ENCODE results near the gene CCL2.

The CCL2 gene

DNA sequence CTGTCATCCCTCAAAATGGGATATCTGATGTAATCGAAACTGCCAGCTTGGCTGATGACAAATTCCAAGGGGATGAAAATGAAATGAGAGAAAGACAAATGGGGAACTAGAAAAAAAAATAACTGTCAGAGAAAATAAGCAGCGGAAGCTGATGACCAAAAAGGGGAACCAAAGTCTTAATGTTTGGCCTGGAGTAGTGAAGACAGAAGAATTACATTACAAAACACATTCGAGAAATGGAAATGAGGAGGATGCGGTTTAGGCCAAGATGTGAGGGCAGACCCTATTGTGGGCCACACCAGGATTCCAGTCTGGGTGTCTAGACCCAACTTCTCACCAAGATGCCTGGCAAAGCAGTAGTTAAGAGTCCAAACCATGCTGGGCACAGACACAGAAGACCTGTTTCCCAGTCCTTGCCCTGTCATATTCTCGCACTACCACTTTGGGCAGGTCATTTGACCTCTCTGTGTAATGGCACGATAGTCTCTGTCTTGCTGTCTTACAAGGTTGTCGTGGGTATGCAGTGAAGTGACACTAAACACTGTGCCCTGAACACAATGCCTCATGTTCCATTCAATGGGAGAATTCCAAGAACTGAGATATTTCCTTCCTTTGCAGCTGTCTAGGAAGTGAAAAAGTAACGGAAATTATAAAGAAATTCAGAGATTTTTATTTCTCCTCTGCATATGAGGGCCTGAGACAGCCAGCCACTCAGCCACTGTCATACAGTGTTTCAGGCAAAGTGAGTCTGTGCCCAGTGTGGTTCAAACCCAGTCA lies 12.3 kb upstream of the CCL2 start:
- DNase-seq = no peak

DNA sequence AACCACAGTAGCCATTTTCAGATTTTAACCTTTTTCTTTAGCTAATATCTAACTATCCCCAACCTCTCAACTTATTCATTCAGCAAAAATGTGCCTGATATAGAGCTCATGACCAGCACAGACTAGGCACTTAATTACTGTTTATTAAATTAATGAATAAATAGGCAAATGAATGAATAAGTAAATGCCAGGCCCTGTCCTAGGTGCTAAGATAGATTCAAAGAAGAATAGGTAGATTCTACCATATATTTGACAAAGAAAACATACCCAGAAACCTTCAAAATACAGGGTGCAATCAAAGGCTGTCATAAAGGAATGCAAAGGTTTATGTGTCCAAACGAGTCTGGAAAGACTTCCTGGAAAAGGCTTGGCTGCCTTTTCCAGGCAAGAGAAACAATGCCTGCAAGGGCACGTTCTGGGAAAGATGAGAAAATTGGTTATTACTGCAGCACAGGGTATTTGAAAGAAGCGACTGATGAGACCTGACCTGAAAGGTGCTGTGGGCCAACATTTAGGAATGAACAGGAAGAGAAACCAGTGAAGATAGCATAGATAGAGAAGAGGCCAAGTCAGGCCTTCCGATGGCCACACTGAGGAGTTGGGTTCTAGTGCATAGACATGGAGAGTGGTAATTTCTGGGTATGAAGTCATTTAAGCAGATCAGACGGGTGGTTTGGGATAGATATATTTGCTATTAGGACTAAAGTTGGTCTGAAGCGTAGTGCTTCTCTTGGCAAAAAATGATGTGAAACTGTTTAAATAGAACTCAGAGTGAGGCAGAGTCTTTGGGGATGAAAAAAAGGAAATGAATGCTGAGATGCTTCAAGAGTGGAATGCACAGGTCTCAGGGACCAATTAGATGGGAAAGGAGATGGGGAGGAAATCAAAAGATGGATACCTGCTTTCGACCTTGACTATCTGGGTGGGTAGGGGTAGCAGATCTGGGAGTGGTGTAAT lies 11.4 kb upstream of the CCL2 start:
- DNase-seq = no peak

DNA sequence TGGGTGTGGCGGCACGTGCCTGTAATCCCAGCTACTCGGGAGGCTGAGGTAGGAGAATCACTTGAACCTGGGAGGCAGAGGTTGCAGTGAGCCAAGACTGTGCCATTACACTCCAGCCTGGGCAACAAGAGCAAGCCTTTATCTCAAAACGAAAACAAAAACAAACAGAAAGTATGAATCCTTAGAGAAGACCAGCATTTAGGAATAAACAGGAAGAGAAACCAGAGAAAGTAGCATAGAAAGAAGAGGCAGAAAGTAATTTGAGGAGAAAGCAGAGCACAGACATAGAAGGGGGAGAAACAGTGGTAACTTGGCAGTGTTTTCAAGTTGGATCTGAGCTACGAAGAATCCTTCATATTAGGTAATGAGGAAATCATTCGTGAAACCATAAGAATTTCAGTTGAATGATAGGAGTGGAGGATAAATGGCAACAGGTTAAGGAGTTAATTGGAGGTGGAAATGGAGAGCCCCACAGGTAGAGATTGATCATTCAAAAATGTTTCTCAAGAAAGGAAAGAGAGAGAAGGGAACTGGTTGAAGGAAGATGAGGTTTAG lies 9.7 kb upstream of the CCL2 start:
- no peak for DNase-seq

DNA sequence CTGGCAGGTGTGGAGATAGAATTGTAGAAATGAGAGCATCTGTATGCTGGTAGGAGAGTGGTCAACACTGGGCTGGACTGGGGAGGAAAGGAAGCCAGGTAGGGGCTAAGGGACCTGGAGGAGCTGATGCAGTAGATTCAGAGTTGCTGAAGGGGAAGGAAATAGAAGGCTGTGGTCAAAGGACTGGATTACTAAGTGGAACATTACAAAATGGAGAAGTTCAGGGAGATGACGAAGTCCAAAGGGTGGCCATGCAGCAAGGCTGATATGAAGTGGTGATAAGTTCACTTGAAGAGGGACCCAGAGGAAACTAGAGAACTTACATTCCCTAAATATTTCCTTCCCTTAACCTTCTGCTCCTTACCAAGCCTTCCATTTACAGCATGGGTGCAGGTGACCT lies 8.6 kb upstream of the CCL2 start:
- DNase-seq = no peak

DNA sequence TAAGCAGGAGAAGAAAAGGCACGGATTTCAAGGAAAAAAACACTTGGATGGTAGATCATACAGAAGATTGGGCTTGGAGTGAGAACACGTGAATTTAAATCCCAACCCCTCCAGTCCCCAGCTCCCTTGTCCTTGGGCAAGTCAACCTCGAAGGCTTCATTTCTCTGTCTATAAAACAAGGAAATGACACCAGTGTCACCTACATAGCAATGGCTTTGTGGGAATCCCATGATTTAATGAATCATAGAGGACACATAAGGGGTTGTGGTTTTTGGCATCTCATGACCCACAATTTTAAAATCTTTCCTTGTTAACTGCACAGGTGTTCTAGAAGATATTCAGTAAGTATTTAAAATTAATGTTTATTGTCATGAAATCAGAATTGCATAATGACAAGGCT lies 8.2 kb upstream of the CCL2 start:
- no peak for DNase-seq

DNA sequence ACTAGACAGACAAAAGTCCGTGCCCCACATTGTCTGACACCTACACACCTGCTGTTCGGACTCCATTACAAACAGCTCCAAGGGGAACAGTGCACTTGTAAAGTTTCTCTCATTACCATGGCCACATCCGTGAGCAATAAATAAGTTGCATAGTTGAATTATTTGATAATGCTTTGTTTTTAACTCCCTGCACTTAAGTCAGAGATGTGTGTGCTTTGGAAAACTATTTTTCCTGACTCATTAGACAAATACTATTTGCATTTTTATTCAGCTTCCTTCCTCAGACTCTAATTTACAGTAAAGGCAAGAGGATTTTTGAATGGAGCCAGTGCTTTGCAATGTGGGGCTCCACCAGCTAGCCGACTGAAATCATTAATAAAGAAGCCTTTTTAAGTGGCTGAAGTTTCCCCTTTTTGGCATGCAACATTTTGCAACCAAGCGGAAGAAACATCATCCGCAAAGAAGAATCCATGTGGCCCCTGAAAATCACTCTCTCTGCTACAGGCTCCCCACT lies 6.5 kb upstream of the CCL2 start:
- no peak for DNase-seq

DNA sequence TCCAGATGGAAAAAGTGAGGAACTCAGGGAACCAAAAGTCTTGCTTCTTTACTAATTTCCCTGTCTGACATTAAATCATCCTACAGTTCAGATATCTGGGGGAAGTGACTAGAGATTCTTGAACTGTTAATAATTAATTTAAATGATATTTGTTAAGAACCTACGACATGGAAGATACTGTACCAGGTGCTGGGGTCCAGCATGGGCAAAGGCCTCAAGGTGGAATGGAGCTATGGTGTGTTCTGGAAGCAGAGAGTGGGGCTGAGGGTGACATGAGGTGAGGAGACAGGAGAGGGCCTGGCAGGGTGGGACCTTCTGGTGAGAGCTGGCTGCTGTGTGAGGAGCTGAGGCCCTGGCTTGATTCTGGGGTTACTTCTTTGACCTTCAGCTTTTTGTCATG lies 6.0 kb upstream of the CCL2 start:
- no peak for DNase-seq

DNA sequence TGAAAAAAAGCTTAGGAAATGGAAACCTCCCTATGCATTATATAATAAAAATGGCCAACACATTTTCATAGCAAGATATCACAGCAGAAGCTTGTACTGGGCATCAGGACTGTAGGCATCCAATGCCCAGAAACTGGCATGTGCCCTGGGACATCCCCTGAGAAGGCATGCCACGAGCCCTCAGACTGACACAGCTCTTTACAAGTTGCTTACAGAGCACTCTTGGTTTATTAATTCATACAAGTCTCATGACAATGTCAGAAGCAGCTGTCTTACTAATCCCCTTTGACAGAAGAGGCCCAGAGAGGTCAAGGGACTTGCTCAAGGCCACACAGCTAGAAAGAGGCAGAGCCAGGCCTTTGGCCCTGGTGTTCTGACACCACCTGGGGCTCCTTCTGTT lies 5.6 kb upstream of the CCL2 start:
- no peak for DNase-seq

DNA sequence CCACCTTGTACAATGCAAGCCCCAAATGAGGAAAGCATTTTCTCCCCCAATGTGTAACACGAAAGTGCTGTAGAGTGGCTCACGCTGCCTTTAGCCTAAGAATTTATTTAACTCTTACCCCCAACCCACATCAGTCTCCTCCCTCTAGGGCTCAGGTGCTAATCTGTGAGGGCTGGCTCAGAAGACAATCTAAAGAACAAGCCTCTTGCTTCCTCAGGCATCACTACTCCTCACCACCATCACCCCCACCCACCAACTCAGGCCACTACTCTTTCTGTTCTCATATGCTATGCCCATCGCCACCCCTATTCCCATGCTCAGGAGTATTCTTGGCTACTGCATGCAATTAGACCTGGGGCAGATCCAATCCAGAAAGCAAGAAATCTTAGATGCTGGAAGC lies 3.9 kb upstream of the CCL2 start:
- no peak for DNase-seq

DNA sequence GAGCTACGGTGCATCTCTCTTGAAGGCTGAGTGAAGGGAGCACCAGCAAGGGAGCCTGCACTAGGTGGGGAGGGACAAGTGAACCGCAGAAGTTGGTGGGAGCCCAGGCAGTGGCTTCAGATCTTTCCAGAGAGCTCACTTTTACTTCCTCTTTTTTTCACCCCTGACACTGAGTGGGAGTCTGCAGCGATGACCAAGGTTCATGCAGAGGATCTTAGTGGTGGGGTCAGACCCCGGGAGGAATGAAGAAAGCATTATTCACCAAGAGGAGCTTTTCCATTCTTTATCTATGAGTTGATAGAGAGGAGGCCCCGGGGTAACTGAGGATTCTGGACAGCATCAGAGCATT lies 3.0 kb upstream of the CCL2 start:
- DNase-seq = no peak

DNA sequence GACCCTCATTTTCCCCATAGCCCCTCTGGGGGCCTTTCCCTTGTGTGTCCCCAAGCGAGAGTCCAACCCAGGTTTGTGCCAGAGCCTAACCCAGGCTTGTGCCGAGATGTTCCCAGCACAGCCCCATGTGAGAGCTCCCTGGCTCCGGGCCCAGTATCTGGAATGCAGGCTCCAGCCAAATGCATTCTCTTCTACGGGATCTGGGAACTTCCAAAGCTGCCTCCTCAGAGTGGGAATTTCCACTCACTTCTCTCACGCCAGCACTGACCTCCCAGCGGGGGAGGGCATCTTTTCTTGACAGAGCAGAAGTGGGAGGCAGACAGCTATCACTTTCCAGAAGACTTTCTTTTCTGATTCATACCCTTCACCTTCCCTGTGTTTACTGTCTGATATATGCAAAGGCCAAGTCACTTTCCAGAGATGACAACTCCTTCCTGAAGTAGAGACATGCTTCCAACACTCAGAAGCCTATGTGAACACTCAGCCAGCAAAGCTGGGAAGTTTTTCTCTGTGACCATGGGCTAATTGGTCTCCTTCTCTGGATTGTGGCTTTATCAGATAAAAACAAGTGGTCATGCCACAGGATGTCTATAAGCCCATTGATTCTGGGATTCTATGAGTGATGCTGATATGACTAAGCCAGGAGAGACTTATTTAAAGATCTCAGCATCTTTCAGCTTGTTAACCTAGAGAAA lies 2.5 kb upstream of the CCL2 start:
- peak; percentile 90 for DNase-seq

DNA sequence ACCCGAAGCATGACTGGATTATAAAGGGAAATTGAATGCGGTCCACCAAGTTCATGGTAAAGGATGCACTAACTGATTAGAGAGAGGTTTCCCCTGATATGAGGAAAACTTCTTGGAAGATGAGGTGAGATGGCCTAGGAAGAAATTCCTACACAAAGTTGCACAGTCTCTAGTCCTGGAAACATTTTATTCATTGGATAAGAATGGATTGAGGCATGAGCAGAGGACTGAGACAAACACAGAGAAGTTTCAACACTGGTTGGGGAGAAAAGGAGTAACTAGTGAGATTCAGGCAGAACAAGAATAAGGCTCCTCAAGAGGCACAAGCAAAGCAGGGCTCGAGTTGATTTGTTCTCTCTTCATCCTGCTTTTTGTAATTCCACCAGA lies 2.0 kb upstream of the CCL2 start:
- DNase-seq = no peak

DNA sequence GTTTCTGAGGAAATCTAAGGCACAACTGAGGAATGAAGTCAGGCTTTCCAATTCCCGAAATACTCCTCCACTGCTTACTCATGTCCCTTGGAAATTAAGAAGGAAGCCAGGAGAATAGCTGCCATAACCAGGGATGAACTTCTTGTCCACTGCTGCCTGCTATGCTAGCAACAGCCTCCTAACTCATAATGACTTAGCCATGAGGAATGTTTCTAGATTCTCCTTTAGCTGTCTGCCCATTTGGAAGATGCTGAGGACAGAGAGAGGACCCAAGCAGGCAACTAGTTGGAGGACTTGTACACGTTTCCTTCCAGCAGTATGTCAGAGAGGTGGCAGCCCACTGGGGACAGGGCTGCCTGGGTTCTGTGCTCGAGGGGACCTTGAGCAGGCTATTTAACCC lies 939 bp upstream of the CCL2 start:
- no peak for DNase-seq

DNA sequence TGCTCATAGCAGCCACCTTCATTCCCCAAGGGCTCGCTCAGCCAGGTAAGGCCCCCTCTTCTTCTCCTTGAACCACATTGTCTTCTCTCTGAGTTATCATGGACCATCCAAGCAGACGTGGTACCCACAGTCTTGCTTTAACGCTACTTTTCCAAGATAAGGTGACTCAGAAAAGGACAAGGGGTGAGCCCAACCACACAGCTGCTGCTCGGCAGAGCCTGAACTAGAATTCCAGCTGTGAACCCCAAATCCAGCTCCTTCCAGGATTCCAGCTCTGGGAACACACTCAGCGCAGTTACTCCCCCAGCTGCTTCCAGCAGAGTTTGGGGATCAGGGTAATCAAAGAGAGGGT lies 272 bp downstream of the CCL2 start:
- DNase-seq = no peak

DNA sequence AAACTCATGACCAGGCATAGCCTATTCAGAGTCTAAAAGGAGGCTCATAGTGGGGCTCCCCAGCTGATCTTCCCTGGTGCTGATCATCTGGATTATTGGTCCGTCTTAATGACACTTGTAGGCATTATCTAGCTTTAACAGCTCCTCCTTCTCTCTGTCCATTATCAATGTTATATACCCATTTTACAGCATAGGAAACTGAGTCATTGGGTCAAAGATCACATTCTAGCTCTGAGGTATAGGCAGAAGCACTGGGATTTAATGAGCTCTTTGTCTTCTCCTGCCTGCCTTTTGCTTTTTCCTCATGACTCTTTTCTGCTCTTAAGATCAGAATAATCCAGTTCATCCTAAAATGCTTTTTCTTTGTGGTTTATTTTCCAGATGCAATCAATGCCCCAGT lies 756 bp downstream of the CCL2 start:
- no peak for DNase-seq

DNA sequence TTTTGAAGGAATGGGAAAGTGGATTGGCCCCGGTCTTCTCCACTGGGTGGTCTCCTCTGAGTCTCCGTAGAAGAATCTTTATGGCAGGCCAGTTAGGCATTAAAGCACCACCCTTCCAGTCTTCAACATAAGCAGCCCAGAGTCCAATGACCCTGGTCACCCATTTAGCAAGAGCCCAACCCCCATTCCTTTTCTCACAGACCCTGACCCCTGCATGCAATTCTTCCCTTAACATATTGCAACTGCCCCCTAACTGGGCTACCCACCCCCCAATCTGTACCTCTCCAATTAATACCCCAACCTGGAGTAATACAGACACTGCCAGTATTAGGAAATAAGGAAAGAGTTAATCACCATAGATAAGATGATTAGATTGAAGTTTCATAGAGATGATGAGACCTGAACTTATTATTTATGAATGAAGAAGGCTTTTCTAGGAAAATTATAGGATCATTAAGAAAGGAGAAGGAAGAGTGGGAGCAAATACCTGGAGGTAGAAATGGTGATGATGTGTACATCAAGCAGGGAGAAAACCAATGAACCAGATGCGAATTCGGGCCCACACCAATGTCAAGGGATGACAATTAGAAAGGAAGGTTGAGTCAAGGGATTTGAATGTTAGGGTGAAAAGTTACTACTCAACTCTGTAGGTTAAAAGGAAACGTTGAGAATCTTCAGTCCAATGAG lies 2.4 kb downstream of the CCL2 start:
- no peak for DNase-seq

DNA sequence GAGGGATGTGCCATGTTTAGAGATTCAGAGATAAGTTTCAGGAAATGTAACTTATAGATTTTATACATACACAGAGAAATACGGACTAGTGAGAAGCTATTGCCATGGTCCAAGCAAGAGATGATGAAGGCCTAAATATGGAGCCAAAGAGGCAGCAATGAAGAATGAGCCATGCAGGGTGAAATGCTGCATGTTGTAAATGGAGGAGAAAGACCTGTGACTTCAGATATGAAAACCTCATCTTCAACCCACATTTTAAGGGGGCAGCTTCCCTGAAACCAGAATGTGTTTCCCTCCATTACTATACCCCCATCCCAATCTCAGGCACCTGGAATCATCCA lies 2.9 kb downstream of the CCL2 start:
- no peak for DNase-seq

DNA sequence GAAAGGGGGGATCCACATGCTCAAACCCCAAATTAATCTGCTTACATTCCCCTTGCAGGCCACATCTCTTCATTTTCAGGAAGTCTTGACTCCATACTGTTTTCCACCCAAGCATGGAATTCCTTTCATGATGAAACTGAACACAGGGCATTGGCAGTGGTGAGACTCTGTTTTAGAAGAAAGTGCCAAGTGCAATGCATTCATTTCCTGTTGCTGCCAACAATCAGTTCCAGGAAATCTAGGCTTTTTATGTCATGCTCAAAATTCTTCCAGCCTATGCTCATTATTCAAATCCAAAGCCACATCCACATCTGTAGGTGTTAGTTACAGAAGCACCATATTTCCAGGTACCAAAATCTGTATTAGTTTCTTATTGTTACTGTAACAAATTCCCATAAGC lies 4.1 kb downstream of the CCL2 start:
- DNase-seq = no peak

DNA sequence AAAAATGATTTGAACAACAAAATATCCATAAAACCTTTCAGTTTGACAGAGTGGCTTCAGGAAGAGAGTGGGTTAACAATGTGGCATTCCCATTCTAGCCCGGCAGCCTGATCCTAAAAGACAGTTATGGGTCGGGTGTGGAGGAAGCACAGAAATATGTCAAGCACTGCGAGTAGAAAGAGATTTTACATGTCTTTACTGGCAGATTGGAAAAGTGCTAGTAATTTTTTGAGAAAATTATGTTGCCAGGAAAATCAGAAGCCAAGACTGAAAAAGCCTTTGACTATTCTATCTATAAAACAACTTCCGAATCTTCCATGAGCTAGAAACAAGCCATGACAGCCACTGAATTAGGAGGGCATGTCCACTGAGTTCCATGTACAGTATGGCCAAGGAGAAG lies 5.8 kb downstream of the CCL2 start:
- DNase-seq = no peak

DNA sequence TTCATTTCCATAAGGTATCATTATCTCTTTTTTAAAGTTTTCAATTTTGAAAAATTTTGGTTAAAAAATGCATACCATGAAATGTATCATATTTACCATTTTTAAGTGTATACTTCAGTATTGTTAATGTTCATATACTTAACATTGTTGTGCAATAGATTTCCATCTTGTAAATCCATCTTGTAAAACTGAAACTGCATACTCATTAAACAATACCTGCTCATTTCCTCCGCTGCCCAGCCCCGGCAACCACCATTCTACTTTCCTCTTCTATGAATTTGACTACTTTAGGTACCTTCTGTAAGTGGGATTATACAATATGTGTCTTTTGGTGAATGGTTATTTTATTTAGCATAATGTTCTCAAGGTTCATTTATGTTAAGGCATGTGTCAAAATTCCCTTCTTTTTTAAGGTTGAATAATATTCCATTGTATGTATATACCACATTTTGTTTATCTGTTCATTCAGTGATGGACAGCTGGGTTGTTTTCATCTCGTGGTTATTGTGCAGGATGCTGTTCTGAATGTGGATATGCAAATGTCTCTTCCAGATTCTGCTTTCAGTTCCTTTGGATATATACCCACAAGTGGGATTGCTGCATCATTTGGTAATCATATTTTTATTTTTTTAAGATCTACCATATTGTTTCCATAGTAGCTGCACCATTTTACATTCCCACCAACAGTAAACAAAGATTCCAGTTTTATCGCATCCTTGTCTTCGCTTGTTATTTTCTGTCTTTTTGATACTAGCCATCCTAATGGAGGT lies 6.7 kb downstream of the CCL2 start:
- no peak for DNase-seq

DNA sequence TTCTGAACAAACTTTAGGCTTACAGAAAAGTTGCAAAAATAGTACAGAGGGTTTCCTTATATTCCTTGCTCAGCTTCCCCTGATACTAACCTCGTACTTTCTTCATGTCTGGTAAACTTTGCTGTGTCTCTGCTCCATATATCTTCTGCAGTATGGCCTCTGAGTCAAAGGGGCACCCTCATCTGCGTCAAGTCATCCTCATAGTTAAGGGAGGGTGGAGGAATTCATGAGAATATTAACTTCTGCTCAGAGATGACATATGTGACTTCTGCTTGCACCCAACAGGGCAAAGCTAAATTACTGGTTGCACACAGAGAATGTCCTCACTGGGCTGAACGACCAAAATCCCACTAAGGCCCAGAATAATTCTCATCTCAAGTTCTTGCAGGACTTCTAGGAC lies 10.6 kb downstream of the CCL2 start:
- DNase-seq = no peak

DNA sequence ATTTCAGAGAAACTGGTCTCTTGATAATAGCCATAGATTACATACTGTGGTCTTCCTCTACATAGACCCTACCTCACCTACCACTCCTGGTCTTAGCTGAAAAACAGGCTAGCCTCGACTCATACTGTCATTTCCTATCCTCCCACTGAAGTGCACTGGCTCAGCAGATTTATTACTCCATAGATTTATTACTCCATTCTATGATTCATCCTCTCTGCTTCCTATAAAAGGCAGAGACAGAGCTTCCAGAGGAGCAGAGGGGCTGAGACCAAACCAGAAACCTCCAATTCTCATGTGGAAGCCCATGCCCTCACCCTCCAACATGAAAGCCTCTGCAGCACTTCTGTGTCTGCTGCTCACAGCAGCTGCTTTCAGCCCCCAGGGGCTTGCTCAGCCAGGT lies 14.9 kb downstream of the CCL2 start, which contains the start of gene CCL7:
Gene CCL7, plus strand, starts transcription at position 253 of the 400 bp plus-strand sequence. Its CDS starts 70 bp downstream, at position 323.
- DNase-seq = no peak

Measured in right forelimb (tissue), 1 donor.